DND-41 (cell line): ENCODE data around the gene FLII.

Experiments used
- ATAC-seq: fragments of 200-7000 bp; cut with Tn5 transposase; 3 replicates; pipeline ENCODE4 v1.9.1; 2021; ENCODE audit warnings: low read depth; ENCODE audit not compliant: insufficient read depth
- DNase-seq: peaks from one replicate; pipeline ENCODE4 v3.0.0-alpha.2; 2020
- H2AFZ ChIP-seq: 2 replicates; pipeline ENCODE4 v1.6.0; 2012; ENCODE audit warnings: low read depth, low read length
- H3K27ac ChIP-seq: 2 replicates; pipeline ENCODE4 v1.5.1; 2012; ENCODE audit warnings: low read length, inconsistent platforms
- H3K27me3 ChIP-seq: fragments of 200-600 bp; sonication (generic); 2 replicates; pipeline ENCODE4 v1.6.0; 2012; ENCODE audit warnings: low read length, mild to moderate bottlenecking, inconsistent platforms; ENCODE audit not compliant: insufficient read depth, poor library complexity
- H3K36me3 ChIP-seq: 2 replicates; pipeline ENCODE4 v1.5.1; 2012; ENCODE audit warnings: low read length, inconsistent platforms; ENCODE audit not compliant: insufficient read depth
- H3K4me1 ChIP-seq: 2 replicates; pipeline ENCODE4 v1.5.1; 2012; ENCODE audit warnings: mild to moderate bottlenecking, low read length; ENCODE audit not compliant: insufficient read depth
- H3K4me2 ChIP-seq: 2 replicates; pipeline ENCODE4 v1.6.0; 2012; ENCODE audit warnings: mild to moderate bottlenecking, moderate library complexity, low read length, inconsistent platforms; ENCODE audit not compliant: insufficient read depth
- H3K4me3 ChIP-seq, 2 experiments: fragments of 200-600 bp in 1 of 2; shearing (Covaris generic) in 1 of 2; 2 replicates each; pipeline ENCODE4 v1.5.1; 2012 to 2016; ENCODE audit warnings: inconsistent platforms in 2 of 2, low read length in 2 of 2, mild to moderate bottlenecking in 2 of 2, low read depth in 1 of 2, moderate library complexity in 1 of 2
- H3K79me2 ChIP-seq: 2 replicates; pipeline ENCODE4 v1.6.0; 2012; ENCODE audit warnings: low read length, inconsistent platforms; ENCODE audit not compliant: insufficient read depth
- H3K9ac ChIP-seq: 2 replicates; pipeline ENCODE4 v1.6.0; 2012; ENCODE audit warnings: low read depth, mild to moderate bottlenecking, inconsistent platforms, low read length, moderate library complexity
- H3K9me3 ChIP-seq: 2 replicates; pipeline ENCODE4 v1.5.1; 2012; ENCODE audit warnings: low read length, moderate library complexity, mild to moderate bottlenecking, inconsistent platforms; ENCODE audit not compliant: insufficient read depth, severe bottlenecking
- H4K20me1 ChIP-seq: 2 replicates; pipeline ENCODE4 v1.6.0; 2012; ENCODE audit warnings: low read length; ENCODE audit not compliant: insufficient read depth
- CTCF ChIP-seq: IDR thresholded peaks from 2 replicates; pipeline ENCODE4 v1.5.1; 2012; ENCODE audit warnings: borderline replicate concordance, low read length, moderate library complexity, mild to moderate bottlenecking; ENCODE audit not compliant: poor library complexity, severe bottlenecking; ENCODE audit errors: extremely low read depth
- EZH2 ChIP-seq: IDR thresholded peaks from 3 replicates; pipeline ENCODE4 v1.6.1; 2012; ENCODE audit warnings: borderline replicate concordance, low read depth, mild to moderate bottlenecking, moderate library complexity, low read length, inconsistent platforms; ENCODE audit not compliant: severe bottlenecking

The FLII gene

GRCh38 chr17:18248300-18248731 is 10.2 kb downstream of the FLII start:
- no peak overlapping the region for H3K27ac ChIP-seq
- no peak overlapping the region for H2AFZ ChIP-seq
- H3K9ac ChIP-seq = no peak overlapping the region
- no peaks in the 10 kb centered on the region for H3K79me2 ChIP-seq
- H3K27me3 ChIP-seq = no peaks in the 10 kb centered on the region
- peaks cover 10% of the 10 kb centered on the region for H4K20me1 ChIP-seq
- H3K9me3 ChIP-seq = no peaks in the 10 kb centered on the region
- ATAC-seq (peak; percentile 83), DNase-seq (peak; percentile 72)
- no peak overlapping the region for H3K4me3 ChIP-seq
- no peak for TF ChIP-seq EZH2
- TF ChIP-seq CTCF = peak; percentile 82
- H3K4me2 ChIP-seq = no peak overlapping the region
- H3K4me1 ChIP-seq = no peaks in the 10 kb centered on the region
- H3K36me3 ChIP-seq = peaks cover 93% of the 10 kb centered on the region

DNA sequence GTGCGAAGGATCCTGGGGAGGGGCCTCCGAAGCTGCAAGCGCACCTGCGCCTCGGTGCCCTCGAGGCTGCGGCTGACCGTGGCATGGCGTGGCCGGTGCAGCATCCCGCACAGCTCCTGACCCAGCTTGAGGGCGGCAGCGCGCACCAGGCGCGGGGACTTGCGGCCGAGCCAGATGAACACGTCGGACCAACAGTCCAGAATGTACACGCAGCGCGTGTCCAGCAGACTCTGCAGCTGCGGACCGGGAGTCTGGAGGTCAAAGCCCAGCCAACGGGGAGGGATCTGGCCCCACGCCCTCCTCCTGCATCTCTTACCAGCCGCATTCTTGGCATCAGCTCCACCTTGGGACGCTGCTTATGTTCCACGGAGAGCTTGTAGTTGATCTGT is 10.9 kb downstream of the FLII start:
- DNase-seq = no peak
- no peaks in the 10 kb centered on the region for H3K9me3 ChIP-seq
- ATAC-seq = no peak
- H3K4me1 ChIP-seq = no peaks in the 10 kb centered on the region
- no peak overlapping the region for H3K27ac ChIP-seq
- peaks cover 11% of the 10 kb centered on the region for H4K20me1 ChIP-seq
- no peak for TF ChIP-seq CTCF
- TF ChIP-seq EZH2 = no peak
- H3K27me3 ChIP-seq = no peaks in the 10 kb centered on the region
- no peaks in the 10 kb centered on the region for H3K79me2 ChIP-seq
- H2AFZ ChIP-seq = no peak overlapping the region
- peaks cover 88% of the 10 kb centered on the region for H3K36me3 ChIP-seq
- no peak overlapping the region for H3K4me2 ChIP-seq
- H3K9ac ChIP-seq = no peak overlapping the region
- no peak overlapping the region for H3K4me3 ChIP-seq

DNA sequence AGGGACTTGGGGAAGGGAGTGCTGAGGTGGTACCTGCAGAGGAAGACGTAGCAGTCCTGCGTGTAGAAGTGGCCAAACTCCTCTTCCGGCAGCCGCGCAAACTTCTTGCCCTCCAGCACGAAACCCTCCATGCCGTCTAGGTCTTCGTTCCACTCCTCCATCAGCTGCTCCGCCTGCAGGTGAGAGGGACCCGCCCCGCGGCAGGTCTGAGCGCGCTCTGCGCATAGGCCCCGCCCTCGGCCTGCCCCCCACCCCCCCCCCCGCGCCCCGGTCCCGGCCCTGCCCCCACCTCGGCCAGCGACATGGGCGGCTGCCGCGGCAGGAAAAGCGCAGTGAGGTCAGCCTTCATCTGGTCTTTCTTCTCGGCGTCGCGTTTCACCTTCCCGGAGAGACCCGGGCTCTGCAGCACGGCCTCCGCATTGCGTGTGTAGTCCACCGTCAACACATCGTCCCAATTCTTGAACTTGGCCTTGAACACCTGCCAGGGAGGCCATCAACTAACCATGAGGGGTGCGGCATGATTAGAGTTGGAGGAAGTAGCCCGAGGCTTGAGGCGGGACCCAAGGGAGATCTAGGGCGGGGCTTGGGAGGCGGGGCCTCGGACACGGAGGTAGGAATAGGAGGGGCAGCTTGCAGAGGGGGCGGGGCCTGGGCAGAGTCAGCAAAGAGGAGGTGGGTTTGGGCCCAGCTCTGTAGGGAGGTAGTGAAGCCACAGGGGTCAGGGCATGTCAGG is 11.5 kb downstream of the FLII start:
- H3K27me3 ChIP-seq = no peaks in the 10 kb centered on the region
- H3K79me2 ChIP-seq = no peaks in the 10 kb centered on the region
- ATAC-seq = no peak
- TF ChIP-seq CTCF = no peak
- H3K9me3 ChIP-seq = no peaks in the 10 kb centered on the region
- H4K20me1 ChIP-seq = peaks cover 11% of the 10 kb centered on the region
- H3K27ac ChIP-seq = no peak overlapping the region
- no peak overlapping the region for H3K4me2 ChIP-seq
- DNase-seq = peak; percentile 41
- H2AFZ ChIP-seq = no peak overlapping the region
- no peak overlapping the region for H3K9ac ChIP-seq
- no peaks in the 10 kb centered on the region for H3K4me1 ChIP-seq
- peaks cover 88% of the 10 kb centered on the region for H3K36me3 ChIP-seq
- H3K4me3 ChIP-seq = no peak overlapping the region
